ENCODE measurements around the gene KLC3.

- TF ChIP-seq CTCF (conservative IDR thresholded peaks at IDR 0.05 in 1 of 2, IDR thresholded peaks at IDR 0.05 in 1 of 2; ENCODE audit: low read depth in 1 of 2, low read length in 2 of 2) (no peak), EZH2 (IDR thresholded peaks at IDR 0.05; ENCODE audit: low read length, missing control alignments) (no peak)
Measured at GRCh38 chr19:45354241-45354842, 13.8 kb downstream of the KLC3 start.
